HEK293 (cell line): ENCODE results near the gene ATG10.

Experiments used
- CTCF ChIA-PET: fragments of 350-600 bp; formaldehyde crosslinking; extraction: SDS; loops from one replicate; lab custom pipeline; 2021; ENCODE audit warnings: antibody characterized with exemption; lab: Yijun Ruan, JAX
- POLR2A ChIA-PET: fragments of 300-600 bp; formaldehyde crosslinking; extraction: SDS; loops from one replicate; lab custom pipeline; 2020; ENCODE audit warnings: antibody characterized with exemption, inconsistent platforms; lab: Yijun Ruan, JAX
- H3K27ac ChIP-seq: fragments of 200-500 bp; sonication (Bioruptor generic); 2 replicates; pipeline ENCODE4 v1.5.1; 2014; ENCODE audit warnings: low read depth, low read length, control low read depth, inconsistent platforms; ENCODE audit errors: extremely low read depth
- H3K36me3 ChIP-seq, 2 experiments: fragments of 200-500 bp in 1 of 2; sonication (Bioruptor generic) in 1 of 2; 1 replicate in 1 of 2; 2 replicates in 1 of 2; pipeline ENCODE4 v1.5.1; 2014 to 2017; ENCODE audit warnings: inconsistent platforms in 2 of 2, low read length in 2 of 2; ENCODE audit not compliant: control insufficient read depth in 2 of 2, insufficient read depth in 1 of 2
- H3K4me1 ChIP-seq: fragments of 200-500 bp; sonication (Bioruptor generic); 2 replicates; pipeline ENCODE4 v1.5.1; 2014; ENCODE audit warnings: mild to moderate bottlenecking, low read length, inconsistent platforms; ENCODE audit not compliant: control insufficient read depth, insufficient read depth
- H3K4me3 ChIP-seq: 2 replicates; pipeline ENCODE4 v1.5.1; 2011; ENCODE audit warnings: low read depth, mild to moderate bottlenecking, control low read depth, low read length, moderate library complexity
- H3K9me3 ChIP-seq: fragments of 200-500 bp; sonication (Bioruptor generic); 2 replicates; pipeline ENCODE4 v1.5.1; 2014; ENCODE audit warnings: low read depth, low read length, inconsistent platforms; ENCODE audit not compliant: control insufficient read depth, insufficient read depth
- GLI2 ChIP-seq: fragments of 450-650 bp; formaldehyde crosslinking; IDR thresholded peaks from 2 replicates; pipeline ENCODE4; 2017; ENCODE audit warnings: missing biosample characterization, missing genetic modification characterization, low read depth, borderline replicate concordance
- GLIS1 ChIP-seq: fragments of 450-650 bp; formaldehyde crosslinking; IDR thresholded peaks from 2 replicates; pipeline ENCODE4 v1.5.1; 2016; ENCODE audit warnings: missing biosample characterization, missing genetic modification characterization
- KLF1 ChIP-seq: fragments of 450-650 bp; formaldehyde crosslinking; IDR thresholded peaks from 2 replicates; pipeline ENCODE4 v1.5.1; 2016; ENCODE audit warnings: missing biosample characterization, missing genetic modification characterization
- KLF10 ChIP-seq: fragments of 450-650 bp; IDR thresholded peaks from 2 replicates; pipeline ENCODE4 v1.5.1; 2018; ENCODE audit warnings: missing biosample characterization, mild to moderate bottlenecking, missing genetic modification characterization
- KLF9 ChIP-seq: fragments of 450-650 bp; formaldehyde crosslinking; IDR thresholded peaks from 2 replicates; pipeline ENCODE4 v1.5.1; 2016; ENCODE audit warnings: missing biosample characterization, missing genetic modification characterization, low read depth
- SETDB1 ChIP-seq: IDR thresholded peaks from one replicate; pipeline ENCODE4 v1.6.1; 2017; ENCODE audit warnings: mild to moderate bottlenecking, low read length, moderate library complexity, mixed read lengths; ENCODE audit not compliant: insufficient read length
- SP2 ChIP-seq: fragments of 450-650 bp; formaldehyde crosslinking; IDR thresholded peaks from 2 replicates; pipeline ENCODE4 v1.5.1; 2016; ENCODE audit warnings: missing biosample characterization, missing genetic modification characterization
- ZBTB1 ChIP-seq: fragments of 450-650 bp; formaldehyde crosslinking; IDR thresholded peaks from 2 replicates; pipeline ENCODE4 v1.5.1; 2016; ENCODE audit warnings: missing biosample characterization, missing genetic modification characterization
- ZBTB7A ChIP-seq: fragments of 450-650 bp; formaldehyde crosslinking; IDR thresholded peaks from 2 replicates; pipeline ENCODE4 v1.5.1; 2016; ENCODE audit warnings: low read depth, missing biosample characterization, missing genetic modification characterization
- ZNF10 ChIP-seq: fragments of 450-650 bp; formaldehyde crosslinking; IDR thresholded peaks from 2 replicates; pipeline ENCODE4 v1.5.1; 2017; ENCODE audit warnings: missing biosample characterization, missing genetic modification characterization
- ZNF140 ChIP-seq: fragments of 450-650 bp; formaldehyde crosslinking; IDR thresholded peaks from 2 replicates; pipeline ENCODE4 v1.5.1; 2016; ENCODE audit warnings: missing biosample characterization, missing genetic modification characterization
- ZNF202 ChIP-seq: fragments of 450-650 bp; formaldehyde crosslinking; IDR thresholded peaks from 2 replicates; pipeline ENCODE4 v1.5.1; 2016; ENCODE audit warnings: missing biosample characterization, missing genetic modification characterization, borderline replicate concordance
- ZNF280D ChIP-seq: fragments of 450-650 bp; formaldehyde crosslinking; IDR thresholded peaks from 2 replicates; pipeline ENCODE4 v1.5.1; 2016; ENCODE audit warnings: missing biosample characterization, missing genetic modification characterization
- ZNF335 ChIP-seq: fragments of 450-650 bp; formaldehyde crosslinking; conservative IDR thresholded peaks from 2 replicates; pipeline ENCODE4 v1.5.1; 2016; ENCODE audit warnings: missing biosample characterization, missing genetic modification characterization
- ZNF354C ChIP-seq: fragments of 450-650 bp; formaldehyde crosslinking; IDR thresholded peaks from 2 replicates; pipeline ENCODE4 v1.5.1; 2016; ENCODE audit warnings: missing biosample characterization, missing genetic modification characterization, low read depth, borderline replicate concordance
- ZNF37A ChIP-seq: fragments of 450-650 bp; IDR thresholded peaks from 2 replicates; pipeline ENCODE4 v1.5.1; 2018; ENCODE audit warnings: missing biosample characterization, missing genetic modification characterization
- ZNF404 ChIP-seq: fragments of 450-650 bp; formaldehyde crosslinking; IDR thresholded peaks from 2 replicates; pipeline ENCODE4 v1.5.1; 2017; ENCODE audit warnings: missing biosample characterization, missing genetic modification characterization
- ZNF544 ChIP-seq: fragments of 450-650 bp; formaldehyde crosslinking; IDR thresholded peaks from 2 replicates; pipeline ENCODE4 v1.5.0; 2017; ENCODE audit warnings: missing biosample characterization, missing genetic modification characterization
- ZNF548 ChIP-seq: fragments of 450-650 bp; formaldehyde crosslinking; IDR thresholded peaks from 2 replicates; pipeline ENCODE4 v1.5.1; 2016; ENCODE audit warnings: missing biosample characterization, missing genetic modification characterization
- ZNF580 ChIP-seq: fragments of 450-650 bp; formaldehyde crosslinking; IDR thresholded peaks from 2 replicates; pipeline ENCODE4 v1.5.1; 2016; ENCODE audit warnings: missing biosample characterization, missing genetic modification characterization
- ZNF626 ChIP-seq: fragments of 450-650 bp; sonication (Bioruptor Pico); formaldehyde crosslinking; IDR thresholded peaks from 2 replicates; pipeline ENCODE4 v1.5.1; 2018; ENCODE audit warnings: missing biosample characterization, missing genetic modification characterization, inconsistent platforms
- ZNF645 ChIP-seq: fragments of 450-650 bp; formaldehyde crosslinking; IDR thresholded peaks from 2 replicates; pipeline ENCODE4; 2016; ENCODE audit warnings: missing biosample characterization, missing genetic modification characterization
- ZNF660 ChIP-seq: fragments of 450-650 bp; IDR thresholded peaks from 2 replicates; pipeline ENCODE4 v1.5.1; 2018; ENCODE audit warnings: missing biosample characterization, mild to moderate bottlenecking, missing genetic modification characterization
- ZNF707 ChIP-seq: fragments of 450-650 bp; formaldehyde crosslinking; IDR thresholded peaks from 2 replicates; pipeline ENCODE4 v1.5.1; 2016; ENCODE audit warnings: missing biosample characterization, missing genetic modification characterization
- ZNF747 ChIP-seq: fragments of 450-650 bp; formaldehyde crosslinking; IDR thresholded peaks from 2 replicates; pipeline ENCODE4 v1.5.1; 2016; ENCODE audit warnings: missing biosample characterization, missing genetic modification characterization
- ZNF777 ChIP-seq: fragments of 450-650 bp; formaldehyde crosslinking; IDR thresholded peaks from 2 replicates; pipeline ENCODE4 v1.5.1; 2017; ENCODE audit warnings: missing biosample characterization, missing genetic modification characterization, borderline replicate concordance
- ZSCAN23 ChIP-seq: fragments of 450-650 bp; formaldehyde crosslinking; IDR thresholded peaks from 2 replicates; pipeline ENCODE4 v1.5.1; 2016; ENCODE audit warnings: missing biosample characterization, missing genetic modification characterization
- ZXDB ChIP-seq: fragments of 450-650 bp; formaldehyde crosslinking; IDR thresholded peaks from 2 replicates; pipeline ENCODE4 v1.5.1; 2016; ENCODE audit warnings: missing biosample characterization, missing genetic modification characterization
- TF ChIP-seq, protein P1 (sequence below): fragments of 450-650 bp; formaldehyde crosslinking; IDR thresholded peaks from 2 replicates; pipeline ENCODE4 v1.5.1; 2016; ENCODE audit warnings: missing biosample characterization, missing genetic modification characterization
- TF ChIP-seq, protein P2 (sequence below): fragments of 450-650 bp; formaldehyde crosslinking; optimal IDR thresholded peaks from 2 replicates; pipeline ENCODE3; 2016; ENCODE audit warnings: missing biosample characterization, mild to moderate bottlenecking, missing genetic modification characterization

ATG10 gene

DNA sequence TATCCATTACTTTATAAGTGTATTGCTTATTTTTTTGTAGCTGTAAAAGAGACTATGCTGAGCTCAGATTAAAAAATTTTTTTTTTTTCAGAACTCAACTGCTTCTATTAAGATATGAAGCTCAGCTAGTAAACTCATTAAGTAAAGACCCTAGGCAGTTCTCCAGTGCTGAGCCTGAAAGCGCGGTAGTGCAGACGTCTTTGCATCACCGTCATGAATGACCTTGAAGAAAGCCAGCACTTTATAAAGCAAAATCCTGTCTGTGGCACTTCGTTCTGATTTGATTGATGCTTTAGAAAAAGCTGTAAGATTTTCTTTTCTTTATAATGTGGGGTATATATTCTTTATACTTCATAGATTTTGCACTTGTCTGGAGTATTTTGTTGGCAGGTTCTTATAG is 105.7 kb downstream of the ATG10 start:
- TF ChIP-seq GLI2 (no peak), ZNF37A (no peak), ZNF660 (tag by site-specific recombination) (no peak), ZBTB1 (no peak), ZNF335 (no peak), ZNF544 (tag by site-specific recombination) (no peak), KLF1 (tag by site-specific recombination) (no peak), KLF10 (tag by site-specific recombination) (no peak), ZNF645 (tag by site-specific recombination) (no peak), ZNF707 (no peak), ZNF10 (tag by site-specific recombination) (no peak)
- TF ChIP-seq, protein P1, sequence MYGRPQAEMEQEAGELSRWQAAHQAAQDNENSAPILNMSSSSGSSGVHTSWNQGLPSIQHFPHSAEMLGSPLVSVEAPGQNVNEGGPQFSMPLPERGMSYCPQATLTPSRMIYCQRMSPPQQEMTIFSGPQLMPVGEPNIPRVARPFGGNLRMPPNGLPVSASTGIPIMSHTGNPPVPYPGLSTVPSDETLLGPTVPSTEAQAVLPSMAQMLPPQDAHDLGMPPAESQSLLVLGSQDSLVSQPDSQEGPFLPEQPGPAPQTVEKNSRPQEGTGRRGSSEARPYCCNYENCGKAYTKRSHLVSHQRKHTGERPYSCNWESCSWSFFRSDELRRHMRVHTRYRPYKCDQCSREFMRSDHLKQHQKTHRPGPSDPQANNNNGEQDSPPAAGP (tag by site-specific recombination): no peak
- TF ChIP-seq, protein P2, sequence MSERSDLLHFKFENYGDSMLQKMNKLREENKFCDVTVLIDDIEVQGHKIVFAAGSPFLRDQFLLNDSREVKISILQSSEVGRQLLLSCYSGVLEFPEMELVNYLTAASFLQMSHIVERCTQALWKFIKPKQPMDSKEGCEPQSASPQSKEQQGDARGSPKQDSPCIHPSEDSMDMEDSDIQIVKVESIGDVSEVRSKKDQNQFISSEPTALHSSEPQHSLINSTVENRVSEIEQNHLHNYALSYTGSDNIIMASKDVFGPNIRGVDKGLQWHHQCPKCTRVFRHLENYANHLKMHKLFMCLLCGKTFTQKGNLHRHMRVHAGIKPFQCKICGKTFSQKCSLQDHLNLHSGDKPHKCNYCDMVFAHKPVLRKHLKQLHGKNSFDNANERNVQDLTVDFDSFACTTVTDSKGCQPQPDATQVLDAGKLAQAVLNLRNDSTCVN (tag by site-specific recombination): no peak
- Histone ChIP-seq H3K4me1 (no peaks in the 10 kb centered on the region), H3K9me3 (no peaks in the 10 kb centered on the region), H3K36me3 (no peaks in the 10 kb centered on the region), H3K4me3 (no peak overlapping the region), H3K27ac (no peak overlapping the region)
- POLR2A ChIA-PET: no interaction called here
- CTCF ChIA-PET: no interaction called here

GRCh38 chr5:82091617-82092016 is 119.8 kb downstream of the ATG10 start:
- POLR2A ChIA-PET: no interaction called here
- no peak overlapping the region for H3K4me3 ChIP-seq
- TF ChIP-seq ZNF747 (no peak), ZNF202 (no peak), SP2 (tag by site-specific recombination) (no peak), SETDB1 (no peak), ZNF626 (tag by site-specific recombination) (no peak), ZNF140 (no peak), KLF9 (tag by site-specific recombination) (no peak), ZBTB7A (no peak), ZNF37A (no peak)
- TF ChIP-seq, all 188 proteins: peak for 0
- Histone ChIP-seq H3K36me3 (no peaks in the 10 kb centered on the region), H3K9me3 (no peaks in the 10 kb centered on the region; the same call in 1 of the 2 replicates), H3K27ac (no peak overlapping the region), H3K4me1 (no peaks in the 10 kb centered on the region)
- CTCF ChIA-PET: no interaction called here

DNA sequence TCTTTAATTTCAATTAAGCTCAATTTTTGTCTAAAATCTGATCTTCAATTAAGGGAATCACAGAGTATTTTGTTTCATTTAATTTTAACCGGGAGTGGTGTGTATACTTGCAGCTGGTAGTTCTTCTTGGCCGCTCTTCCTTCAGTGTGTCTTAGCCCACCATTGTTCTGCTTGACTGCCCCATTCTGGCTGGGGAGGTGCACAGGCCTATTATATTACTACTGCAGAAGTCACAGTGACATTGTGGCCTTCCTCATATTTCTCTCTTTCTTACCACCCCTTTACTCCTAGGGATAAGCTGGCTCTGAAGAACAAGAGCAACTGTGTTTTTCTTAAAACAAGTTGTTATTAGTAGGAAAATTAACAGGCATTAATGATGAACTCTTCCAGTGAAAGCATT is 123.7 kb downstream of the ATG10 start:
- no peaks in the 10 kb centered on the region; the same call in 1 of the 2 replicates for H3K9me3 ChIP-seq
- no peaks in the 10 kb centered on the region for H3K4me1 ChIP-seq
- H3K27ac ChIP-seq: no peak overlapping the region
- ChIA-PET POLR2A (interaction anchor here (0.6 kb wide), 1 partner anchor 183 kb away, joined by 5 read pairs; the partner anchor contains the start of gene RPS23), CTCF (interaction anchor here (0.6 to 2.1 kb wide), 3 partner anchors 12 to 784 kb away, joined by 3 to 5 read pairs (median 3); no protein-coding TSS in a partner anchor)
- H3K36me3 ChIP-seq: no peaks in the 10 kb centered on the region
- no peak overlapping the region for H3K4me3 ChIP-seq
- no peak for TF ChIP-seq ZXDB (tag by site-specific recombination)
- TF ChIP-seq ZNF548: no peak
- no peak for TF ChIP-seq GLIS1 (tag by site-specific recombination)
- no peak for TF ChIP-seq ZNF280D
- no peak for TF ChIP-seq ZSCAN23 (tag by site-specific recombination)
- TF ChIP-seq ZNF580 (tag by site-specific recombination): no peak
- no peak for TF ChIP-seq ZNF777 (tag by site-specific recombination)
- TF ChIP-seq ZNF404 (tag by site-specific recombination): no peak
- no peak for TF ChIP-seq ZNF354C (tag by site-specific recombination)
